Right cardiac atrium (tissue), 5 donors: ENCODE measurements around the gene DNAL4. TPM values are rescaled to one million over a fixed set of nuclear protein-coding genes. Genes with fewer than 3 reads are reported as not detected.

Experiments
- ATAC-seq, 2 donors: fragments of 200-7000 bp; cut with Tn5 transposase; one replicate each; pipeline versions ENCODE4 v1.8.0 to v1.9.1; 2020; ENCODE audit warnings: moderate library complexity in 2 of 2, mild to moderate bottlenecking in 1 of 2
- DNase-seq, 3 donors: peaks; one replicate each; pipeline ENCODE4 v3.0.0-alpha.2; 2020
- H3K27ac ChIP-seq: one replicate; pipeline ENCODE4 v1.5.1; 2013; ENCODE audit warnings: mild to moderate bottlenecking, low read length, control low read depth, moderate library complexity
- H3K27me3 ChIP-seq: one replicate; pipeline ENCODE4 v1.6.1; 2013; ENCODE audit not compliant: control insufficient read depth, insufficient read depth
- H3K4me1 ChIP-seq: one replicate; pipeline ENCODE4 v1.6.1; 2013; ENCODE audit warnings: low read length; ENCODE audit not compliant: control insufficient read depth, insufficient read depth
- H3K4me3 ChIP-seq: one replicate; pipeline ENCODE4 v1.5.1; 2013; ENCODE audit warnings: low read length, control low read depth
- H3K9me3 ChIP-seq: one replicate; pipeline ENCODE4 v1.6.1; 2013; ENCODE audit warnings: low read length; ENCODE audit not compliant: control insufficient read depth
- WGBS: extraction: QIAGEN DNeasy Blood & Tissue Kit; methylation state at CpG from one replicate; pipeline ENCODE4 v1.1.7; 2013; 5-methylcytosine and 5-hydroxymethylcytosine counted together
- intact Hi-C, 4 donors: fragments of 100-400 bp; cut with DNase I; formaldehyde crosslinking; loops; one replicate each; pipeline versions ENCODE4 v1.11.0 to v1.14.0; 2022 to 2023
- polyA plus RNA-seq: library from polyadenylated mRNA; stranded (reverse); fragments of 200-250 nt; gene quantifications from one replicate; pipeline ENCODE4 v1.2.3, GENCODE V29; 2013
- total RNA-seq, 4 donors: library from RNA; stranded (reverse); fragmentation: NEBNext Ultra II Directional; extraction: Animal tissue kit (Norgen Biotek cat#: 25700); gene quantifications; one replicate each; pipeline ENCODE4 v1.2.1, GENCODE V29; 2021
- donor health status: healthy with polysubstance abuse.
- donor health status: DM: no; HTN: yes; CAD: no.
- donor health status: DM: no; HTN: no; CAD: no.
- donor health status: DM: no; HTN: yes; CAD: no; lungs with severe emphysema.
- donor health status: DM: yes; HTN: yes; CAD: no.

DNAL4 gene
- total and polyA plus RNA-seq, 5 donors = 10.7 to 14.7 (median 12.7) TPM

- intact Hi-C loops = no loop called here
- ATAC-seq (no peak), DNase-seq (peak in 1 of 3 donors; percentile 51)
- Histone ChIP-seq H3K9me3 (no peaks in the 10 kb centered on the region), H3K4me3 (no peak overlapping the region), H3K27ac (no peak overlapping the region), H3K27me3 (no peaks in the 10 kb centered on the region), H3K4me1 (peaks cover 2% of the 10 kb centered on the region)
- WGBS = 96% methylated on average over 13 of the region's 13 CpGs
These were observed 63.5 kb downstream of the DNAL4 start for GRCh38 chr22:38730411-38730871.

- intact Hi-C loops = no loop called here
- Histone ChIP-seq H3K4me1 (peaks cover 2% of the 10 kb centered on the region), H3K27ac (no peak overlapping the region), H3K27me3 (no peaks in the 10 kb centered on the region), H3K4me3 (no peak overlapping the region), H3K9me3 (no peaks in the 10 kb centered on the region)
- WGBS = 88% methylated on average over 6 of the region's 6 CpGs
- no peak for ATAC-seq
- peak in 1 of 3 donors; percentile 14 for DNase-seq
These were observed 64.0 kb downstream of the DNAL4 start for GRCh38 chr22:38729946-38730345.

GRCh38 chr22:38728871-38729796 lies 64.8 kb downstream of the DNAL4 start:
- Histone ChIP-seq H3K27me3 (no peaks in the 10 kb centered on the region), H3K4me3 (no peak overlapping the region), H3K27ac (no peak overlapping the region), H3K9me3 (no peaks in the 10 kb centered on the region), H3K4me1 (peaks cover 2% of the 10 kb centered on the region)
- no peak for ATAC-seq
- DNase-seq = peak in 1 of 3 donors; percentile 47
- intact Hi-C loops = no loop called here
- WGBS = 84% methylated on average over 18 of the region's 18 CpGs

Other genes with a start within 250 kb of the DNAL4 start
- 1 to 10 TPM in 3 of 4 donors, under 1 TPM in 1; 0.83 to 3.2 (median 1.9) TPM for gene DMC1, start 224.0 kb downstream of the DNAL4 start, total RNA-seq
- 6.5 TPM for gene DMC1, start 224.0 kb downstream of the DNAL4 start, polyA plus RNA-seq
- gene FAM227A, start 137.8 kb downstream of the DNAL4 start, total RNA-seq = 1 to 10 TPM in 2 of 4 donors, under 1 TPM in 2; 0.47 to 1.2 (median 0.98) TPM
- 0.23 TPM for gene FAM227A, start 137.8 kb downstream of the DNAL4 start, polyA plus RNA-seq
- 10 to 100 TPM; 35.6 to 45.3 (median 40.9) TPM for gene CBY1, start 137.5 kb downstream of the DNAL4 start, total RNA-seq
- gene CBY1, start 137.5 kb downstream of the DNAL4 start, polyA plus RNA-seq = 63.0 TPM
- gene TOMM22, start 112.2 kb downstream of the DNAL4 start, total RNA-seq = 10 to 100 TPM; 57.8 to 67.3 (median 59.9) TPM
- gene TOMM22, start 112.2 kb downstream of the DNAL4 start, polyA plus RNA-seq = 41.0 TPM
- gene JOSD1, start 93.2 kb downstream of the DNAL4 start, total RNA-seq = 10 to 100 TPM; 21.4 to 28.6 (median 22.5) TPM
- 14.3 TPM for gene JOSD1, start 93.2 kb downstream of the DNAL4 start, polyA plus RNA-seq
- gene GTPBP1, start 88.2 kb downstream of the DNAL4 start, total RNA-seq = 10 to 100 TPM; 29.1 to 34.5 (median 30.9) TPM
- gene GTPBP1, start 88.2 kb downstream of the DNAL4 start, polyA plus RNA-seq = 19.1 TPM
- gene SUN2, start 38.1 kb downstream of the DNAL4 start, total RNA-seq = 100 to 1,000 TPM; 103 to 123 (median 116) TPM
- gene SUN2, start 38.1 kb downstream of the DNAL4 start, polyA plus RNA-seq = 61.7 TPM
- 10 to 100 TPM; 23.8 to 51.1 (median 38.4) TPM for gene NPTXR, start 49.9 kb upstream of the DNAL4 start, total RNA-seq
- gene NPTXR, start 49.9 kb upstream of the DNAL4 start, polyA plus RNA-seq = 32.3 TPM
- 10 to 100 TPM; 50.9 to 65.9 (median 56.6) TPM for gene CBX6, start 78.1 kb upstream of the DNAL4 start, total RNA-seq
- 27.0 TPM for gene CBX6, start 78.1 kb upstream of the DNAL4 start, polyA plus RNA-seq
- under 1 TPM; 0.23 to 0.94 (median 0.65) TPM for gene APOBEC3A, start 163.5 kb upstream of the DNAL4 start, total RNA-seq
- gene APOBEC3A, start 163.5 kb upstream of the DNAL4 start, polyA plus RNA-seq = 0.14 TPM
- 1 to 10 TPM; 1.3 to 1.9 (median 1.6) TPM for gene APOBEC3B, start 188.2 kb upstream of the DNAL4 start, total RNA-seq
- gene APOBEC3B, start 188.2 kb upstream of the DNAL4 start, polyA plus RNA-seq = 2.6 TPM
- 10 to 100 TPM; 25.4 to 41.9 (median 37.9) TPM for gene APOBEC3C, start 220.1 kb upstream of the DNAL4 start, total RNA-seq
- gene APOBEC3C, start 220.1 kb upstream of the DNAL4 start, polyA plus RNA-seq = 37.4 TPM
- gene APOBEC3D, start 227.0 kb upstream of the DNAL4 start, total RNA-seq = 1 to 10 TPM; 1.2 to 1.9 (median 1.3) TPM
- gene APOBEC3D, start 227.0 kb upstream of the DNAL4 start, polyA plus RNA-seq = 0.75 TPM
- 10 to 100 TPM in 3 of 4 donors, 1 to 10 TPM in 1; 5.1 to 12.9 (median 11.0) TPM for gene APOBEC3F, start 246.7 kb upstream of the DNAL4 start, total RNA-seq
- 14.9 TPM for gene APOBEC3F, start 246.7 kb upstream of the DNAL4 start, polyA plus RNA-seq